HL-60/S4 treated with retinoic acid at 250 ng/mL for 4 days and 3 days (cell line): ENCODE results near the gene LPP.

Source experiments
- in situ Hi-C: fragments of 300-500 bp; cut with MboI; formaldehyde crosslinking; loops from 2 replicates; pipeline ENCODE4 v1.7.0; 2022; ENCODE audit warnings: low sequenced_read_pairs

The LPP gene

GRCh38 chr3:188807006-188807405 lies 653.0 kb downstream of the LPP start:
- in situ Hi-C loops: no loop called here

- in situ Hi-C loops: no loop called here
Measured at GRCh38 chr3:188812198-188812597, 658.2 kb downstream of the LPP start.

- in situ Hi-C loops: no loop called here
Measured at GRCh38 chr3:188814581-188814980, 660.6 kb downstream of the LPP start.

- in situ Hi-C loops: no loop called here
Measured at GRCh38 chr3:188817103-188817934, 663.4 kb downstream of the LPP start.

- in situ Hi-C loops: no loop called here
Measured at GRCh38 chr3:188817935-188818269, 663.9 kb downstream of the LPP start.

- in situ Hi-C loops: no loop called here
Measured at GRCh38 chr3:188818282-188818681, 664.3 kb downstream of the LPP start.

GRCh38 chr3:188819939-188820338 lies 666.0 kb downstream of the LPP start:
- in situ Hi-C loops: no loop called here

- in situ Hi-C loops: no loop called here
Measured at GRCh38 chr3:188822004-188822403, 668.0 kb downstream of the LPP start.

- in situ Hi-C loops: no loop called here
Measured at GRCh38 chr3:188822411-188822810, 668.5 kb downstream of the LPP start.

- in situ Hi-C loops: no loop called here
Measured at GRCh38 chr3:188824566-188824965, 670.6 kb downstream of the LPP start.

GRCh38 chr3:188825901-188826300 lies 671.9 kb downstream of the LPP start:
- in situ Hi-C loops: no loop called here

GRCh38 chr3:188826574-188826973 lies 672.6 kb downstream of the LPP start:
- in situ Hi-C loops: no loop called here

GRCh38 chr3:188827103-188827502 lies 673.1 kb downstream of the LPP start:
- in situ Hi-C loops: no loop called here

- in situ Hi-C loops: no loop called here
Measured at GRCh38 chr3:188827576-188827975, 673.6 kb downstream of the LPP start.

- in situ Hi-C loops: no loop called here
Measured at GRCh38 chr3:188829130-188829529, 675.2 kb downstream of the LPP start.

- in situ Hi-C loops: no loop called here
Measured at GRCh38 chr3:188829576-188829975, 675.6 kb downstream of the LPP start.

- in situ Hi-C loops: no loop called here
Measured at GRCh38 chr3:188830893-188831292, 676.9 kb downstream of the LPP start.

GRCh38 chr3:188832146-188832545 lies 678.2 kb downstream of the LPP start:
- in situ Hi-C loops: no loop called here

- in situ Hi-C loops: no loop called here
Measured at GRCh38 chr3:188832961-188833721, 679.2 kb downstream of the LPP start.

- in situ Hi-C loops: no loop called here
Measured at GRCh38 chr3:188834349-188834748, 680.4 kb downstream of the LPP start.

GRCh38 chr3:188839187-188839695 lies 685.3 kb downstream of the LPP start:
- in situ Hi-C loops: no loop called here

GRCh38 chr3:188840290-188840689 lies 686.3 kb downstream of the LPP start:
- in situ Hi-C loops: no loop called here
